Cardiac muscle cell (in vitro differentiated cells and primary cell): ENCODE measurements around the gene KCNIP1. TPM values are rescaled to one million over a fixed set of nuclear protein-coding genes. Genes with fewer than 3 reads are reported as not detected.

Source experiments
- DNase-seq, 2 donors: peaks; one replicate each; pipeline versions ENCODE4 v3.0.0 to v3.0.0-alpha.2; 2010 to 2017; ENCODE audit warnings: low read depth in 1 of 2, low spot score in 1 of 2
- H3K27ac ChIP-seq: fragments of 200-600 bp; sonication (generic); 2 replicates; pipeline ENCODE4 v1.5.1; 2016
- H3K27me3 ChIP-seq: fragments of 200-600 bp; sonication (generic); 2 replicates; pipeline ENCODE4 v1.6.0; 2016; ENCODE audit warnings: control low read depth
- H3K36me3 ChIP-seq: fragments of 200-600 bp; sonication (generic); 2 replicates; pipeline ENCODE4 v1.5.1; 2016; ENCODE audit warnings: control low read depth
- H3K4me1 ChIP-seq: fragments of 200-600 bp; sonication (generic); 2 replicates; pipeline ENCODE4 v1.8.1; 2017; ENCODE audit warnings: low read depth, mild to moderate bottlenecking, mixed run types
- H3K4me3 ChIP-seq: fragments of 200-600 bp; sonication (generic); 2 replicates; pipeline ENCODE4 v1.5.1; 2016; ENCODE audit warnings: mild to moderate bottlenecking
- H3K9me3 ChIP-seq: fragments of 200-600 bp; sonication (generic); 2 replicates; pipeline ENCODE4 v1.5.1; 2017; ENCODE audit warnings: low read depth, mild to moderate bottlenecking, control low read depth
- polyA plus RNA-seq: library from polyadenylated mRNA; unstranded; fragments of >200 nt; fragmentation: Nextera tagmentation; extraction: Ambion mirVana; gene quantifications from 2 replicates; pipeline ENCODE4 v1.2.1, GENCODE V29; 2016
- total RNA-seq: library from RNA; depleted of rRNA; stranded (reverse); fragments of >200 nt; gene quantifications from 2 replicates; pipeline ENCODE4 v1.2.3, GENCODE V29; 2016
- TF ChIP-seq, protein P1 (sequence below): IDR thresholded peaks from 2 replicates; pipeline ENCODE4 v1.5.1; 2012; ENCODE audit warnings: low read depth, mild to moderate bottlenecking, low read length

Gene KCNIP1
- total and polyA plus RNA-seq, 2 experiments from 2014 or later = 0.09 TPM; not detected in 1

DNA sequence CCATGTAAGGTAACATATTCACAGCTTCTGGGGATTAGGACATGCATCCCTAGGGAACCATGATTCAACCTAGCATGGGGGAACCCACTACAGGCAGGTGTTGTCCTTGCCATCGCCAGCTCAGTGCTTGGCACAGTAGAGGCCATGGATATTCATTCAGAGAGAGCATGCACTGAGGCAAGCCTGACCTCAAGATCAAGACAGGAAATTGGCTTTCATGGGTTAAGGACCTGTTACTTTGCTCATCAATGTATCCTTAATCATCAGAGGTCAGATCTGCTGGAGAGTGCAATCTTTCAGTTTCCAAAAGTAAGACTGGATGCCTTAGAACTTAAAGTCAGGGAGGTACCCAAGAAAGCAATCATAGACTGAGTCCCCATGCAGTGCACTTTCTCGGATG is 84.0 kb downstream of the KCNIP1 start:
- Histone ChIP-seq H3K27me3 (peaks cover 6% of the 10 kb centered on the region), H3K4me1 (no peaks in the 10 kb centered on the region), H3K36me3 (no peaks in the 10 kb centered on the region), H3K27ac (no peak overlapping the region), H3K4me3 (no peak overlapping the region), H3K9me3 (no peaks in the 10 kb centered on the region)
- DNase-seq = no peak
- TF ChIP-seq, protein P1, sequence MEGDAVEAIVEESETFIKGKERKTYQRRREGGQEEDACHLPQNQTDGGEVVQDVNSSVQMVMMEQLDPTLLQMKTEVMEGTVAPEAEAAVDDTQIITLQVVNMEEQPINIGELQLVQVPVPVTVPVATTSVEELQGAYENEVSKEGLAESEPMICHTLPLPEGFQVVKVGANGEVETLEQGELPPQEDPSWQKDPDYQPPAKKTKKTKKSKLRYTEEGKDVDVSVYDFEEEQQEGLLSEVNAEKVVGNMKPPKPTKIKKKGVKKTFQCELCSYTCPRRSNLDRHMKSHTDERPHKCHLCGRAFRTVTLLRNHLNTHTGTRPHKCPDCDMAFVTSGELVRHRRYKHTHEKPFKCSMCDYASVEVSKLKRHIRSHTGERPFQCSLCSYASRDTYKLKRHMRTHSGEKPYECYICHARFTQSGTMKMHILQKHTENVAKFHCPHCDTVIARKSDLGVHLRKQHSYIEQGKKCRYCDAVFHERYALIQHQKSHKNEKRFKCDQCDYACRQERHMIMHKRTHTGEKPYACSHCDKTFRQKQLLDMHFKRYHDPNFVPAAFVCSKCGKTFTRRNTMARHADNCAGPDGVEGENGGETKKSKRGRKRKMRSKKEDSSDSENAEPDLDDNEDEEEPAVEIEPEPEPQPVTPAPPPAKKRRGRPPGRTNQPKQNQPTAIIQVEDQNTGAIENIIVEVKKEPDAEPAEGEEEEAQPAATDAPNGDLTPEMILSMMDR = no peak

DNA sequence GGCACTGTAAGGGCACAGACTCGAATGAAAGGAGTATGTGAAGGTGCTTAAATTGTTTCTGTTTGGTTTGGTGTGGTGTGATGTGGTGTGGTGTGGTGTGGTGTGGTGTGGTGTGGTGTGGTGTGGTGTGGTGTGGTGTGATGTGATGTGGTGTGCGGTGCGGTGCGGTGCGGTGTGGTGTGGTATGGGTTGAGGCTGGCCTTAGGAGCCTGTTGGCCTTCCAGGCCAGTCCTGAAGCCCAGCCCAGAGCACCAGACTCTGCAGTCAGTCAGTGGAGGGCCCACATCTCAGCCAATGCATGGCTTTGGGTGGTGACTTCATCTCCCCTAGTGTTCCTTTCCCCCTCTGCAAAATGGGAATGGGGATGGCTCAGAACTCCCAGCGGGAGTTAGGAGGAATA is 85.8 kb downstream of the KCNIP1 start:
- H3K4me3 ChIP-seq = no peak overlapping the region

DNA sequence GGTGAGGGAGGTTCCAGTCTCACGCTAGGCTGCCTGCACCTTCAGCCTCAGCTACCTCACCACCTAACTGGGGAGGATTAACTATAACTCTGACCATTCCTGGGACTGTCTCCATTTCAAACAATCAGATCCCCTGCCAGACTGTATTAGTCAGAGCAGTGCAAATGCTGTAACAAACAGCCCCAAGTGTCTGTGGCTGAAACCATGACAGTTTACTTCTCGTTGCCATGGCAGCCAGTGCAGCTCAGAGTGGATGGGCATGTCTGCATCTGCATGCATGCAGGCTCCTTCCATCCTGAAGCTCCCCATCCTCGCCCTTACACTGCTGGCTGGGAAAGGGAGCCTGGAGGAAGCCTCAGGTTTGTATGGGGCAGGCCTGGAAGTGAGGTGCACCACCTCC is 86.7 kb downstream of the KCNIP1 start:
- H3K9me3 ChIP-seq = no peaks in the 10 kb centered on the region
- TF ChIP-seq, protein P1 = no peak
- no peaks in the 10 kb centered on the region for H3K36me3 ChIP-seq
- peaks cover 15% of the 10 kb centered on the region for H3K27me3 ChIP-seq
- no peak overlapping the region for H3K4me3 ChIP-seq
- H3K27ac ChIP-seq = no peak overlapping the region
- DNase-seq = no peak
- no peaks in the 10 kb centered on the region for H3K4me1 ChIP-seq

More for the DNA sequence above, 85.8 kb downstream of the KCNIP1 start:
- Histone ChIP-seq H3K9me3 (no peaks in the 10 kb centered on the region), H3K27me3 (peaks cover 15% of the 10 kb centered on the region), H3K4me1 (no peaks in the 10 kb centered on the region), H3K36me3 (no peaks in the 10 kb centered on the region), H3K27ac (no peak overlapping the region)
- TF ChIP-seq, protein P1 = no peak
- no peak for DNase-seq

DNA sequence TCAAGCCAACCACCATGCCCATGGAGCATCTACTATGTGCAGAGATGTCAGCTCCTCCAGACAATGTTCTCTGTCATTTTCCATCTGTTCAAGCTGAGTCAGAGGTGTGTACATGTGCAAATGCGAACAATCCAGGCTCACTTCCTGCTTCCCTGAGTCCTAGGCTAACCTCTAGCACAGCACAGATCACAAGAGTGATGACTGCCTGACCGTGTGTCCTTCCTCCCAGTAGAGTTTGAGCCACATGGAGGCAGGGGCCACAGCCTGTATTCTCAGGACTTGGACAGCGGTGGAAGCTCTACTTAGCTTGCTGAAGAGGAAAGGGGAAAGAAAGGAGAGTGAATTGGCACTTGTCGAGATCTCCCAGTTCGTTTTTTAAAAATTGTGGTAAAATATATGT is 87.2 kb downstream of the KCNIP1 start:
- H3K27me3 ChIP-seq = peaks cover 20% of the 10 kb centered on the region
- no peaks in the 10 kb centered on the region for H3K9me3 ChIP-seq
- no peak overlapping the region for H3K4me3 ChIP-seq
- no peak overlapping the region for H3K27ac ChIP-seq
- no peaks in the 10 kb centered on the region for H3K4me1 ChIP-seq
- no peaks in the 10 kb centered on the region for H3K36me3 ChIP-seq
- no peak for DNase-seq
- TF ChIP-seq, protein P1 = no peak

DNA sequence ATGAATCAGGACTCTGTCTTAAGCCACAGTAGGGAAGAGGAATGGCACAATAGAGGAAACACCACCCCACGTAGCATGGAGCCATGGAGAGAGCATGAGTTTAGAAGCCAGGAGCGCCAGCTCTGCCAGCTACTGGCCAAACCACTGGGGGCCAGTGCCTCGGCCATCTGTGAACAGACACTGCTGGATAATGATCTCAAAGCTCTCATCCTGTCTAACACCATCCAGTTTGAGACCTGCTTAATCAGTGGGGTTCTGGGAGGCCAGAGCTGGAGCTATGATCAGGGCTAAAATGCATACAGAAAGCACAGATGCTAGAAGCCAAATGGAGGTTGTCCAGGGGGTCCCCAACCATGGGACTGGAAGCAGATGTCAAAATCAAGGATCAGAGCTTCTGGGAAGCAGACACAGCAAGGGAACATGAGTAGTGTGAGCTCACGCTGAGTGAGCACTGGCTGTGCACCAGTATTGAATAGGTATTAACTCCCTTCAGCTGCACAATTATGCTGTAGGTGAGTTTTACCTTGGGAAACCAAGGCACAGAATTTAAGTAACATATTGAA is 92.7 kb downstream of the KCNIP1 start:
- Histone ChIP-seq H3K27me3 (peaks cover 32% of the 10 kb centered on the region), H3K36me3 (no peaks in the 10 kb centered on the region), H3K27ac (no peak overlapping the region), H3K9me3 (no peaks in the 10 kb centered on the region), H3K4me1 (peaks cover 8% of the 10 kb centered on the region), H3K4me3 (no peak overlapping the region)
- no peak for DNase-seq
- TF ChIP-seq, protein P1 = no peak
